KBM-7 (cell line): ENCODE results near the gene S1PR3.

ENCODE experiments used
- DNase-seq: peaks from one replicate; pipeline ENCODE4 v3.0.0-alpha.2; 2015
- in situ Hi-C: fragments of 300-500 bp; cut with MboI; formaldehyde crosslinking; loops from 2 replicates; pipeline ENCODE4 v1.14.3; 2020; ENCODE audit warnings: low sequenced_read_pairs, low pct_unique_long_range_greater_than_20kb, mixed read lengths

S1PR3 gene

GRCh38 chr9:89022001-89022759, 30.9 kb downstream of the S1PR3 start:
- in situ Hi-C loops, result no loop called here
- no peak for DNase-seq

GRCh38 chr9:89022902-89023301, 31.6 kb downstream of the S1PR3 start:
- DNase-seq, result no peak
- in situ Hi-C loops, result no loop called here

- in situ Hi-C loops, result no loop called here
- no peak for DNase-seq
These were observed 32.5 kb downstream of the S1PR3 start for GRCh38 chr9:89023740-89024139.

DNA sequence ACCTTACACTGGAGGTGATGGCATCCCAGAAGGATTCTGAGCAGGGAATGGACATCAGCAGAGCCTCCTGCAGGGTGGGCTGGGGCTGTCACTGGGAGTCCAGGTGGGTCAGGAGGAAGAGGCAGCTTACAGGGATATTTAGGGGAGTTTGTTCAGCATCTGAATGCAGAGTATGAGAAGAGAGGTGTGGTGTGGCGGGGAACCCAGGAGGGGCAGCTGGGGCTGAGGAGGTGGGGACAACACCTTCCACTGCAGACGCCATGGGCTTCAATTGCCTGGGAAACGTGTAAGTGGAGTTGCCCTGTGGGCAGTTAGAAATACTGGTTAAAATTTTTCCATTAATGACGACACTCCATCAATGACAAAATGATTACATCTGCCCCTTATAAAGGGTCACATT, 33.5 kb downstream of the S1PR3 start:
- DNase-seq, result no peak
- in situ Hi-C loops, result no loop called here

DNA sequence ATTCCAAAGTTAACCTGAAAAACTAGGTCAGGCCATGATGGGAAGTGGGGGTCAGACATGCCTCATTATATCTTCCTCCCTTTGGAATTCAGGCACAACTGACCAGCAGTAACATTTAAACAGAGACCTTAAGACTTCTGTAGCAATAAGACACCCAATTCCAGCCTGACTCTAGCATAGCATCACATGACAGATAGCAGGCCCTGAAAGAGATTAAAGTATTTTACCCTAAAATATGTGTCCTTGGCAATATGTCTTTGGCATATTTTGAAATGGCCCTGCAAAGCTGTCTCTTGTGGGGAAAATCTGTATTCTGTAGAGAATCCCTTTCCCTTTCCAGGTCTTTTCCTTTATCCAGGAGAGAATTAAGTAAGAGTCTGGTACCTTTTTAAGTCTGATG, 34.3 kb downstream of the S1PR3 start:
- DNase-seq, result no peak
- in situ Hi-C loops, result no loop called here

DNA sequence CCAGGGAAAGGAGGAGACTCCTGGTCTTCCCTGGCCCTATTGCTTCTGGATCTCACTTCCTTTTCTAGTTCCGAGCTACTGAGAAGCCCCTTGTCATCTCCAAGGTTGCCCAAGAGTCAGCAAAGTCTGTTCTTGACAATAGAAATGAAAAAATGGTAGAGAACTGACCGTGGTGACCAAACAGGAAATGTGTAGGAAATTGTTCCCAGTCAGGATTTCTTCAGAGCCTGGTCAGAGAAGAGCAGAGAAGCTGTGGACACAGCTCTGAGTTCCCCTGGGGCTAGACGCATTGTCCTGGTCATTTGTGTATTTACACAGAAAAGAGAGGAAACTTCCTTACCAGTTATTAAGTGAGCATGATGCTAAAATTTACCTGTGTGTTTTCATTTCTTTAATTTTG, 35.6 kb downstream of the S1PR3 start:
- in situ Hi-C loops, result no loop called here
- DNase-seq, result no peak

DNA sequence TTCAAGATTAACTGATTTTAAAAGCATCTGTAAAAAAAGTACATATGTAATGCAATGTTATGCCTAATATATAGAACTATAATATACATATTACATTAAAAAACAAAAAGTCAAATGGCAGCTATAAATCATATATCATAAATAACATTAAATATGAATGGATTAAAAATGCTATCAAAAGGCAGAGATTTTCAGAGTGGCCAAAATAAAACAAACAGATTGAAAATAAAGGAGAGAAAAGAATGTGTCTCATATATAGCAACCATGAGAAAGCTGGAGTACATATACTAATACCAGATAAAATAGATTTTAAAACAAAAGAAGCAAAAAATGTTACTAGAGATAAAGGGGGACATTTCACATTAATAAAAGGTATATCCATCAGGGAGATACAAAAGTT, 38.5 kb downstream of the S1PR3 start:
- in situ Hi-C loops, result no loop called here
- no peak for DNase-seq

- DNase-seq, result no peak
- in situ Hi-C loops, result no loop called here
These were observed 40.9 kb downstream of the S1PR3 start for GRCh38 chr9:89032173-89032572.

DNA sequence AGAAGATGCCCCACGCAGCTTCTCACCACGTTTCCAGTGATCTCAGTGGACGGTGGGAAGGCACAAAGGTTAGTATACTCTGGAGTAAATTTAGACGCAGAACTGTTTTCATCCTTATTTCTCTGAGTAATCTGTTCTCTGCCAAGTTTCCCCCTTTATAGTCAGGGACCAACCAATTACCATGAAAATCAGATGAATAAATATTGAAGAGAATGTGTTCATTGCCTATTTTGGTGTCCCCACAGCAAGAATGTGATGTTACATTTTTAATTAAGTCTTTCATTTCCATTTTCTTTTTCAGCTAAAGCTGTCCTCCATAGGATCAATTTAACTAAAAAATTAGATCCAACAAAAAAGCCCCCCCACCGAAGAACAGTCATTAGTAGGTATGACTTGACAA, 41.4 kb downstream of the S1PR3 start:
- DNase-seq, result no peak
- in situ Hi-C loops, result no loop called here

GRCh38 chr9:89036383-89036782, 45.1 kb downstream of the S1PR3 start:
- in situ Hi-C loops, result no loop called here
- no peak for DNase-seq

DNA sequence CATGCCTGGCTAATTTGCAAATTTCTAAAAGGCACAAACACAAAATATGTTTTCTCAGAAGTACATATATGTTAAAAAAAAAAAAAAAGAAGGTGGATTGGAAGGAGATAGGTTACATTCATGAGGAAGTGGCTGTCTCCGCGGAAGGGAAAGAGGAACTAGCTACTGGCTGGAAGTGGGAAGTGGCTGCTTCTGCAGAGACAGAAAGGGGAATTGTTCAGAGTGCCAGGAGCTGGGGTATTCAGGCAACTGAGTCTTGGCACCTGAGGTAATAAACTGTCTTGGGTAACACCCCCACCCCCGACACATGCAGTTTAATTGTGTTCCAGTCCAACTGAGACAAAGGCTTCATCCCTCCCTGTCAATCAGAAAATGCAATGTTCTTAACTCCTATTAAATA, 45.6 kb downstream of the S1PR3 start:
- in situ Hi-C loops, result no loop called here
- DNase-seq, result peak; percentile 56

- in situ Hi-C loops, result no loop called here
- no peak for DNase-seq
These were observed 46.1 kb downstream of the S1PR3 start for GRCh38 chr9:89037346-89037745.

DNA sequence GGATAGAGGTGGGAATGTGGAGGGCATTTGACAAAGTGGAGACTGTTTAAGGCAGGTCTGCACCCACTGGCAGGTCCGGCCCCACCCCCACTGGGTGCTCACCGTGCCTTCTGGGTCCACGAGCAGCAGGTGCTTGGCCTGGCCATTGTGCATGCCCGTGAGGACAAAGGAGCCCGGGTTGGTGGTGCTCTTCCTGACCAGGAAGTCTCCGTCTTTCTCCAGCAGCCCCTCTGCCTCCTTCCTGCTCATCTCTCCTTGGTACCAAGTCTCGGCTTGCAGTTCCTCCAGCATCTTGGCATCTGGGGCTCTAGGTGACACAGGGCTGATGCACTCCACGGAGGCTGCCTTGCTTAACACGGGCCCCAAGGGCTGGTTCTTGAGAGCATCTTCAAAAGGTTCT, 46.6 kb downstream of the S1PR3 start:
- in situ Hi-C loops, result no loop called here
- no peak for DNase-seq

DNA sequence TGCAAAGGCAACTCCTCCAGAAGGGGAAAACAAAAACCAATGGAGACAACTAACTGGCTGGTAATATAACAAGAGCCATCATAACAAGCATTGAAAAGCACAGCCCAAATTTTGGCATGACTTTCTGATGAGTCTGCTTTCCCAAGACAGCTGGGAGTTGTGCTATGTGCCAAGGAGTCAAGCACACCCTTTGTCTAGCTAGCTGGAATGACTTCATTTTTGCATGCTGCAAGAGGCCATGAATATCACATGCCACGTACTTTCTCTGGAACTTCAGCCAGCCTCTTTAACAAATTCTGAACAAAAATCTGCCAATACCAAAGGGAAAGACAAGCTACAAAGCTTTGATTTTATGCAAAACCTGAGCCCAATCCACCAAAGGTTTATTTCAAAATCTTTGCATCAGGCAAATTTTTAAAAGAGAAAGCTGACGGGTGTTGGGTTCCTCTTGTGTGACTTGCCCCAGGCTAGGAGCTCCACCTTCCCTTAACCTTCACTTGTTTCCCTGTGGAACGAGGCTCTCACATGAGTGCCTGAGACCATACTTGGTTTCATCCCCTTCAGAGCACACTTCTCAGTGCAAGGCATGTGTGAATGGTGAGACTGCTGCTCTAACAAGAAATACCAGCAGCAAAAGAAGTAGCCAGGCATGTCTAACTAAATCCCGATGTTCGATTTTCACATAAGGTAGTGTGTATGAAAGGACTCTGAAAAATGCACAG, 47.3 kb downstream of the S1PR3 start:
- in situ Hi-C loops, result no loop called here
- no peak for DNase-seq

DNA sequence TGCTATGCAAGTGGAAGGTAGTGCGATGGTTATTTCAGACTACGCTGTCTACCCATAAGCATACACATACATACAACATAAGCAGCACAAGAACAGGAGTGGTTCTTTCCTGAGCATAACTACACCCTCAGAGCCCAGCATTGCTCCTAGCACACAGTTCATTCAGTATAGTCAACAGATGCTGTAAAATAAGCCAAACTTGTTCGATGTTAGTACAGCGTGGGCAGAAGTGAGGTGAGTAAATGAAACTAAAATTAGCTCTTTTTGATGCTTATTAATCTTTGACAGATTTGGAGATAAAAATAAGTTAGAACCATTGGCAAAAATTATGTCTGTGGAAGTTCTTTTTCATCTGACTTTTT, 47.8 kb downstream of the S1PR3 start:
- in situ Hi-C loops, result no loop called here
- DNase-seq, result no peak

- in situ Hi-C loops, result no loop called here
- DNase-seq, result no peak
These were observed 48.4 kb downstream of the S1PR3 start for GRCh38 chr9:89039664-89040063.

- no peak for DNase-seq
- in situ Hi-C loops, result no loop called here
These were observed 51.7 kb downstream of the S1PR3 start for GRCh38 chr9:89042984-89043383.

- no peak for DNase-seq
- in situ Hi-C loops, result no loop called here
These were observed 52.8 kb downstream of the S1PR3 start for GRCh38 chr9:89044104-89044503.

- in situ Hi-C loops, result no loop called here
These were observed 53.6 kb downstream of the S1PR3 start for GRCh38 chr9:89044881-89045280.

DNA sequence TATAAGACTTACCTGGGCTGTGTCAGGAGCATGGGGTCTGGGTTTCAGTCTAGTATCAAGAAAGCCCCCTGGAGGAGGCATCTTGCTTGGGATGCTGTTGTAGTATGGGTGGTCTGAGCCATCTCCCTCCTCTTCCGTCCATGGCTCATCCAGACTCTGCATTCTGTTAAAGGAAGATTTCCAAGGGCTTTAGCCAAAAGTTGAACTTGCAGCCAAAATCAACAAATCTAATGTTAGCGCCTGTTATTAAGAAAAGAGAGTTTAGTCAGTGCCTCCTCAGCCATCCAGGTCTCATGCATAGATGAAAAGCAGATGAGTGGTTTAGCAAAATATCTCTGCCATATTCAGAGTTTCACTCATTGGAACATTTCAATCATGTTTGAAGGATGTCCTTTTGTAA, 55.6 kb downstream of the S1PR3 start:
- no peak for DNase-seq
- in situ Hi-C loops, result no loop called here

More at GRCh38 chr9:89044881-89045280, 53.6 kb downstream of the S1PR3 start:
- DNase-seq, result no peak

GRCh38 chr9:89047667-89048066, 56.4 kb downstream of the S1PR3 start:
- in situ Hi-C loops, result no loop called here
- DNase-seq, result no peak
